SK-N-SH (cell line): ENCODE measurements around the gene ZMIZ1. TPM values are rescaled to one million over a fixed set of nuclear protein-coding genes. Genes with fewer than 3 reads are reported as not detected.

Experiments used
- CTCF ChIA-PET: fragments of 300-600, 350-600 bp; formaldehyde crosslinking; extraction: SDS; loops from one replicate; lab custom pipeline; 2021; lab: Yijun Ruan, JAX
- POLR2A ChIA-PET: fragments of 350-600 bp; sonication (Branson Sonifier 250); formaldehyde crosslinking; extraction: SDS; loops from one replicate; lab custom pipeline; 2020; ENCODE audit warnings: antibody characterized with exemption, inconsistent platforms; lab: Yijun Ruan, JAX
- DNase-seq: peaks from one replicate; pipeline ENCODE4 v3.0.0; 2012
- H2AFZ ChIP-seq: fragments of 200-600 bp; sonication (generic); 2 replicates; pipeline ENCODE4 v1.8.1; 2016; ENCODE audit warnings: antibody characterized with exemption, mild to moderate bottlenecking, low read depth
- H3F3A ChIP-seq: fragments of 200-600 bp; sonication (generic); replicated peaks from 2 replicates; pipeline ENCODE3; 2016; ENCODE audit warnings: antibody characterized with exemption, mild to moderate bottlenecking; ENCODE audit not compliant: insufficient read depth
- H3K27ac ChIP-seq, 2 experiments: fragments of 200-500 bp in 1 of 2; fragments of 200-600 bp in 1 of 2; sonication (Bioruptor generic) in 1 of 2; sonication (generic), shearing (Covaris generic) in 1 of 2; 2 replicates each; pipeline versions ENCODE4 v1.5.1 to v1.6.1; 2014 to 2016; ENCODE audit warnings: low read depth in 2 of 2, inconsistent platforms in 1 of 2, low read length in 1 of 2, mild to moderate bottlenecking in 1 of 2, mixed read lengths in 1 of 2
- H3K27me3 ChIP-seq: fragments of 200-600 bp; sonication (generic), shearing (Covaris generic); 2 replicates; pipeline ENCODE4 v1.6.1; 2016; ENCODE audit warnings: mixed run types; ENCODE audit not compliant: insufficient read depth
- H3K36me3 ChIP-seq, 2 experiments: fragments of 200-500 bp in 1 of 2; fragments of 200-600 bp in 1 of 2; sonication (Bioruptor generic) in 1 of 2; sonication (generic) in 1 of 2; replicated peaks in 1 of 2; 2 replicates each; pipeline versions ENCODE3 to v1.5.1; 2014 to 2016; ENCODE audit warnings: low read length in 1 of 2, mild to moderate bottlenecking in 1 of 2; ENCODE audit not compliant: insufficient read depth in 2 of 2, control insufficient read depth in 1 of 2
- H3K4me1 ChIP-seq, 2 experiments: fragments of 200-500 bp in 1 of 2; fragments of 200-600 bp in 1 of 2; sonication (Bioruptor generic) in 1 of 2; sonication (generic), shearing (Covaris generic) in 1 of 2; 2 replicates each; pipeline versions ENCODE4 v1.5.1 to v1.6.1; 2014 to 2016; ENCODE audit warnings: low read depth in 1 of 2, low read length in 1 of 2, mixed run types in 1 of 2; ENCODE audit not compliant: insufficient read depth in 2 of 2, control insufficient read depth in 1 of 2
- H3K4me2 ChIP-seq: fragments of 200-600 bp; sonication (generic), shearing (Covaris generic); 2 replicates; pipeline ENCODE4 v1.6.1; 2017; ENCODE audit warnings: mixed run types
- H3K4me3 ChIP-seq, 2 experiments: fragments of 200-500 bp in 1 of 2; fragments of 200-600 bp in 1 of 2; sonication (Bioruptor generic) in 1 of 2; sonication (generic), shearing (Covaris generic) in 1 of 2; 2 replicates each; pipeline versions ENCODE4 v1.5.1 to v1.8.1; 2014 to 2016; ENCODE audit warnings: low read depth in 2 of 2, inconsistent platforms in 1 of 2, low read length in 1 of 2, mild to moderate bottlenecking in 1 of 2, mixed read lengths in 1 of 2, moderate library complexity in 1 of 2
- H3K79me2 ChIP-seq: fragments of 200-600 bp; sonication (generic); 2 replicates; pipeline ENCODE4 v1.8.1; 2017; ENCODE audit warnings: mild to moderate bottlenecking; ENCODE audit not compliant: insufficient read depth
- H3K9ac ChIP-seq: fragments of 200-600 bp; sonication (generic); 2 replicates; pipeline ENCODE4 v1.6.1; 2017; ENCODE audit warnings: mixed run types
- H3K9me2 ChIP-seq: fragments of 200-600 bp; sonication (generic); 2 replicates; pipeline ENCODE4 v1.6.1; 2017; ENCODE audit warnings: mixed run types
- H3K9me3 ChIP-seq: fragments of 200-600 bp; sonication (generic); 2 replicates; pipeline ENCODE4 v1.6.1; 2017; ENCODE audit warnings: mixed run types, mild to moderate bottlenecking, moderate library complexity
- H4K20me1 ChIP-seq: fragments of 200-600 bp; sonication (generic); 2 replicates; pipeline ENCODE4 v1.6.1; 2017; ENCODE audit warnings: mild to moderate bottlenecking, mixed run types; ENCODE audit not compliant: insufficient read depth
- ELF1 ChIP-seq: IDR thresholded peaks from 2 replicates; pipeline ENCODE4 v1.4.0; 2012
- EP300 ChIP-seq, 2 experiments: IDR thresholded peaks; 2 replicates each; pipeline versions ENCODE4 v1.4.0 to v1.6.1; 2012; ENCODE audit warnings: borderline replicate concordance in 1 of 2, low read depth in 1 of 2, low read length in 1 of 2
- FOXJ3 ChIP-seq: sonication (generic); formaldehyde crosslinking; IDR thresholded peaks from 2 replicates; pipeline ENCODE4 v1.5.1; 2020; ENCODE audit warnings: mild to moderate bottlenecking, missing genetic modification reagents
- FOXM1 ChIP-seq: IDR thresholded peaks from 2 replicates; pipeline ENCODE4 v1.4.0; 2012; ENCODE audit warnings: low read depth, mild to moderate bottlenecking
- GABPA ChIP-seq: IDR thresholded peaks from 2 replicates; pipeline ENCODE4 v1.4.0; 2012; ENCODE audit warnings: low read depth, mild to moderate bottlenecking
- GATA2 ChIP-seq: sonication (generic); formaldehyde crosslinking; IDR thresholded peaks from 2 replicates; pipeline ENCODE4 v1.5.0; 2020; ENCODE audit warnings: mild to moderate bottlenecking, missing genetic modification reagents
- IRF3 ChIP-seq: fragments of 150-350 bp; IDR thresholded peaks from 2 replicates; pipeline ENCODE4 v1.6.1; 2016; ENCODE audit warnings: mild to moderate bottlenecking, low read depth, low read length
- JUND ChIP-seq: IDR thresholded peaks from 2 replicates; pipeline ENCODE4 v1.4.0; 2012
- MAX ChIP-seq: IDR thresholded peaks from 2 replicates; pipeline ENCODE4 v1.4.0; 2012; ENCODE audit warnings: low read depth
- MEF2A ChIP-seq: IDR thresholded peaks from 2 replicates; pipeline ENCODE4 v1.4.0; 2012; ENCODE audit warnings: low read depth, borderline replicate concordance
- MXI1 ChIP-seq: IDR thresholded peaks from 2 replicates; pipeline ENCODE4 v1.6.1; 2012; ENCODE audit warnings: mild to moderate bottlenecking, low read depth, low read length, improper control_type of control experiment
- NFIC ChIP-seq: IDR thresholded peaks from 2 replicates; pipeline ENCODE4 v1.4.0; 2012; ENCODE audit warnings: borderline replicate concordance
- PBX3 ChIP-seq: IDR thresholded peaks from 2 replicates; pipeline ENCODE4; 2012
- POLR2AphosphoS5 ChIP-seq: IDR thresholded peaks from 2 replicates; pipeline ENCODE4 v1.6.1; 2012; ENCODE audit warnings: low read depth, low read length
- RAD21 ChIP-seq: IDR thresholded peaks from 2 replicates; pipeline ENCODE4 v1.6.1; 2012; ENCODE audit warnings: mild to moderate bottlenecking, low read length
- SIN3A ChIP-seq: IDR thresholded peaks from 2 replicates; pipeline ENCODE4 v1.6.1; 2012; ENCODE audit warnings: low read depth, mild to moderate bottlenecking, low read length, moderate library complexity, borderline replicate concordance
- SMC3 ChIP-seq: IDR thresholded peaks from 2 replicates; pipeline ENCODE4 v1.6.1; 2012; ENCODE audit warnings: low read depth, low read length, improper control_type of control experiment
- TAF1 ChIP-seq: IDR thresholded peaks from 2 replicates; pipeline ENCODE4 v1.6.1; 2012; ENCODE audit warnings: low read depth, mild to moderate bottlenecking, low read length, moderate library complexity, borderline replicate concordance
- TEAD4 ChIP-seq: IDR thresholded peaks from 2 replicates; pipeline ENCODE4 v1.4.0; 2012; ENCODE audit warnings: mild to moderate bottlenecking, borderline replicate concordance; ENCODE audit not compliant: insufficient read depth
- WGBS: methylation state at CpG from one replicate; pipeline ENCODE4 v1.1.6; 2017; ENCODE audit warnings: low lambda C conversion rate; 5-methylcytosine and 5-hydroxymethylcytosine counted together
- polyA plus RNA-seq, 3 experiments: library from polyadenylated mRNA; depleted of rRNA; stranded (reverse); fragments of >200 nt; gene quantifications; 2 replicates each; pipeline ENCODE4 v1.2.3, GENCODE V29; 2012
- TF ChIP-seq, protein P1 (sequence below): IDR thresholded peaks from 2 replicates; pipeline ENCODE4 v1.4.0; 2012; ENCODE audit warnings: low read depth, borderline replicate concordance

The ZMIZ1 gene
- polyA plus RNA-seq, 1 of the 3 experiments (the other 2 are of a cell fraction), result 23.5 TPM

DNA sequence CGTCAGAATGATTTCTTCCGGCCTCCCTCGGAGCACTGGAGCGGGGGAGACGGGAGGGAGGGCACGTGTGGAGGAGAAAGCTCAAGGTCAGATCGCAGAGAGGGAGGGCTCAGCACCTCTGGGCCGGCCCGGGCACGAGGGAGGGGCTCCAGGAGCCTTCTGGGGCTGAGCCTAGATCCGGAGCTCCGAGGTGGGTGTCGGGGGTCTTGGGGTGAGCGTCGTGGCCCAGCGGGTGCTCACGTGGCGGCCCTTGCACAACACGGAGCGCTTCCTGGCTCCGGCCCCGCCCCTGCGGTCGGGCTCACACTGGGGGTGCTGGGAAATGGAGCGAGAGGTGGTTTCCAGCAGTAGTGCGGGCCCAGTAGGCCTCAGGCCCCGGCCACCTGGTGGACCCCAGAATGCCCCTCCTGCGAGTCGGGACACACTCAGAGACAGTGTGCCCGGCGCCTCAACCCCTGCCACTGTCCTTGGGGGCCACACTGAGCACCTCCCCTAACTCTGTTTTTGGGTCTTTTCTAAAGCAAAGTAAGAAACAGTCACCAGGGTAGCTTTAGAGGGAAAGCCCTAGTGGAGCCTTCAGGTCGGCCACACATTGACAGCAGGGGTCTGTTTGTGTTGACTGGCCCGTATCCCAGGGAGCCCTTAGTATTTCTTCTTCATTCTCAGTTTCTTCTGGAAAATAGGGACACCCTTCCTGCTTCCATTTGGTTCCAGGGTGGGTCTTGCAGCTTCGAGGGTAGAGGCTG, 279.3 kb downstream of the ZMIZ1 start:
- no peaks in the 10 kb centered on the region for H3K9me3 ChIP-seq
- H3K4me3 ChIP-seq, result peak overlapping the region; percentile 95 to 96
- no peaks in the 10 kb centered on the region for H3F3A ChIP-seq
- DNase-seq, result peak; percentile 78
- ChIA-PET CTCF (interaction anchor here (0.7 to 2.3 kb wide), 15 partner anchors 9 to 144 kb away, joined by 3 to 13 read pairs (median 4); no protein-coding TSS in a partner anchor), POLR2A (no interaction called here)
- TF ChIP-seq SIN3A, result peak; percentile 76; the same call in 1 of the 2 replicates
- TF ChIP-seq MXI1, result peak; percentile 85; the same call in 1 of the 2 replicates
- TF ChIP-seq, protein P1, sequence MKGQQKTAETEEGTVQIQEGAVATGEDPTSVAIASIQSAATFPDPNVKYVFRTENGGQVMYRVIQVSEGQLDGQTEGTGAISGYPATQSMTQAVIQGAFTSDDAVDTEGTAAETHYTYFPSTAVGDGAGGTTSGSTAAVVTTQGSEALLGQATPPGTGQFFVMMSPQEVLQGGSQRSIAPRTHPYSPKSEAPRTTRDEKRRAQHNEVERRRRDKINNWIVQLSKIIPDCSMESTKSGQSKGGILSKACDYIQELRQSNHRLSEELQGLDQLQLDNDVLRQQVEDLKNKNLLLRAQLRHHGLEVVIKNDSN, result peak; percentile 65
- TF ChIP-seq ELF1, result peak; percentile 41; the same call in 1 of the 2 replicates
- TF ChIP-seq EP300 (IDR thresholded peaks at IDR 0.05; ENCODE audit: borderline replicate concordance in 1 of 2, low read depth in 1 of 2, low read length in 1 of 2), result no peak
- TF ChIP-seq MAX, result peak; percentile 96
- no peak for TF ChIP-seq IRF3
- H3K4me1 ChIP-seq, result peaks cover 13 to 49% of the 10 kb centered on the region in 2 experiments; a peak in 3 of 4 replicates
- H3K36me3 ChIP-seq, result peaks cover 37 to 41% of the 10 kb centered on the region in 2 experiments
- H3K27me3 ChIP-seq, result no peaks in the 10 kb centered on the region
- peaks cover 18% of the 10 kb centered on the region; the same call in 1 of the 2 replicates for H4K20me1 ChIP-seq
- peak overlapping the region; percentile 70 to 79 for H3K27ac ChIP-seq
- H3K9ac ChIP-seq, result peak overlapping the region; percentile 96
- H3K4me2 ChIP-seq, result peak overlapping the region; percentile 99
- peaks cover 47% of the 10 kb centered on the region for H3K79me2 ChIP-seq
- no peaks in the 10 kb centered on the region for H3K9me2 ChIP-seq
- H2AFZ ChIP-seq, result peak overlapping the region; percentile 76
- WGBS, result 7% methylated on average over 12 of the region's 34 CpGs

DNA sequence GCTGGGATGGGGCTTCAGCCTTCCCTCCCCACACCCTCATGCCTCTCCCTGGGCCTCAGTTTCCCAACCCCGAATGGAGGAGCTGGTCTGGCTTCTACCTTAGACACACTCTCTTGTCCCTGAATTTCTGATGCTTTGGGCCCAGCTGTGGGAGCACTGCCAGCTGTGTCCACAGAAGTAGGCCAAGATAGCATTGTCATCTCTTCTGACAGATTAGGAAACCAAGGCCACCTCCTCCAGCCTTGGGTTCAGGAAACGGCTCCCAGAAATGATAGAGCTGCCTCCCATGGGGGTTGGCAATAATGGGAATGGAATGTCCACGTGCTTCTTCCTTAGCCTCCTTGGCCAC, 279.8 kb downstream of the ZMIZ1 start:
- Histone ChIP-seq H3K36me3 (peaks cover 41 to 46% of the 10 kb centered on the region in 2 experiments), H3K9ac (peak overlapping the region; percentile 96), H3K4me2 (peak overlapping the region; percentile 99), H3F3A (no peaks in the 10 kb centered on the region), H3K79me2 (peaks cover 50% of the 10 kb centered on the region), H3K9me3 (no peaks in the 10 kb centered on the region), H3K27me3 (no peaks in the 10 kb centered on the region), H2AFZ (no peak overlapping the region), H3K27ac (peak overlapping the region in 1 of 2 experiments; percentile 70; a peak in 2 of 4 replicates), H3K4me3 (peak overlapping the region; percentile 95 to 96), H4K20me1 (peaks cover 18% of the 10 kb centered on the region; the same call in 1 of the 2 replicates), H3K9me2 (no peaks in the 10 kb centered on the region), H3K4me1 (peaks cover 13 to 43% of the 10 kb centered on the region in 2 experiments; a peak in 3 of 4 replicates)
- ChIA-PET POLR2A (no interaction called here), CTCF (interaction anchor here (0.8 to 2.1 kb wide), 5 partner anchors 10 to 123 kb away, joined by 3 to 8 read pairs (median 5); no protein-coding TSS in a partner anchor)
- 90% methylated on average over 1 of the region's 3 CpGs for WGBS
- DNase-seq, result no peak
- TF ChIP-seq TEAD4 (no peak), SMC3 (no peak), TAF1 (no peak), POLR2AphosphoS5 (no peak), RAD21 (no peak), JUND (no peak), NFIC (no peak), GABPA (no peak), FOXM1 (no peak), EP300 (IDR thresholded peaks at IDR 0.05; ENCODE audit: borderline replicate concordance in 1 of 2, low read depth in 1 of 2, low read length in 1 of 2) (no peak), SIN3A (no peak), MEF2A (no peak), PBX3 (no peak), FOXJ3 (CRISPR knock-in tag) (no peak), GATA2 (CRISPR knock-in tag) (no peak)
- TF ChIP-seq, protein P1, result no peak
